ENCODE results near the gene SORCS1.

- TF ChIP-seq CTCF (IDR thresholded peaks at IDR 0.05), result no peak
- no peak for TF ChIP-seq POLR2A (IDR thresholded peaks at IDR 0.05)
Observed at GRCh38 chr10:106712988-106713387, 451.5 kb downstream of the SORCS1 start.
